ENCODE data around the gene KRT73. TPM values are rescaled to one million over a fixed set of nuclear protein-coding genes. Genes with fewer than 3 reads are reported as not detected.
A peak's percentile ranks its signal among the peaks of the same experiment; 100 is the strongest.

Gene KRT73
- total RNA-seq, result not detected in 3 replicates
- long read RNA-seq, result 0 reads

DNA sequence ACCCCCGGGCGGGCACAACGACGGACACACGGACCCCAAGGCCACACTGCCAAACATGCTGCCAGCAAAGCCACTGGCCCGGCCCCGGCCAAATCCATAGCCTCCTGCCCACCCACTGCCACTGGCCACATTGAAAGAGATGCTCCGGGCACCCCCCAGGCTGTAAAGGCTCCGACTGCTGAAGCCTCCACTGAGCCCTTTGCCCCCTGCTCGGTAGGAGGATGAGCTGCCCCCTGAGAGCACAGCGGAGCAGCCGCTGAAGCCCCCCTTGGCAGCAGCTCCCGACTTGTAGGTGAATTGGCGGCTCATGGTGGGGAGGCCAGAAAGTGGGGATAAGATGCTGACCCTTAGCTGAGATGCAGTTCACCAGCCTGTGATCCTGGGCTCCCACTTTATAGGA is at the start of gene KRT73:
Gene KRT73, minus strand, starts transcription at position 344 of the 400 bp plus-strand sequence. Its CDS starts 35 bp downstream, at position 309.
- H3K27ac Mint-ChIP-seq (ENCODE audit: unreplicated experiment), result no peak within 1 kb of the TSS
- H3K9me3 Mint-ChIP-seq (ENCODE audit: low read depth), result peaks cover 4% of the 10 kb centered on the region
- no peak for DNase-seq (ENCODE audit: low spot score)
- no peak within 1 kb of the TSS for H3K4me3 Mint-ChIP-seq (ENCODE audit: unreplicated experiment)
- H3K36me3 Mint-ChIP-seq (ENCODE audit: low read depth), result peaks cover 4% of the 10 kb centered on the region
- H3K4me1 Mint-ChIP-seq (ENCODE audit: low read depth), result no peaks in the 10 kb centered on the region
- H3K27me3 Mint-ChIP-seq (ENCODE audit: low read depth), result peaks cover 68% of the 10 kb centered on the region
- TF ChIP-seq, protein P1, sequence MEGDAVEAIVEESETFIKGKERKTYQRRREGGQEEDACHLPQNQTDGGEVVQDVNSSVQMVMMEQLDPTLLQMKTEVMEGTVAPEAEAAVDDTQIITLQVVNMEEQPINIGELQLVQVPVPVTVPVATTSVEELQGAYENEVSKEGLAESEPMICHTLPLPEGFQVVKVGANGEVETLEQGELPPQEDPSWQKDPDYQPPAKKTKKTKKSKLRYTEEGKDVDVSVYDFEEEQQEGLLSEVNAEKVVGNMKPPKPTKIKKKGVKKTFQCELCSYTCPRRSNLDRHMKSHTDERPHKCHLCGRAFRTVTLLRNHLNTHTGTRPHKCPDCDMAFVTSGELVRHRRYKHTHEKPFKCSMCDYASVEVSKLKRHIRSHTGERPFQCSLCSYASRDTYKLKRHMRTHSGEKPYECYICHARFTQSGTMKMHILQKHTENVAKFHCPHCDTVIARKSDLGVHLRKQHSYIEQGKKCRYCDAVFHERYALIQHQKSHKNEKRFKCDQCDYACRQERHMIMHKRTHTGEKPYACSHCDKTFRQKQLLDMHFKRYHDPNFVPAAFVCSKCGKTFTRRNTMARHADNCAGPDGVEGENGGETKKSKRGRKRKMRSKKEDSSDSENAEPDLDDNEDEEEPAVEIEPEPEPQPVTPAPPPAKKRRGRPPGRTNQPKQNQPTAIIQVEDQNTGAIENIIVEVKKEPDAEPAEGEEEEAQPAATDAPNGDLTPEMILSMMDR (IDR thresholded peaks at IDR 0.05), result no peak

DNA sequence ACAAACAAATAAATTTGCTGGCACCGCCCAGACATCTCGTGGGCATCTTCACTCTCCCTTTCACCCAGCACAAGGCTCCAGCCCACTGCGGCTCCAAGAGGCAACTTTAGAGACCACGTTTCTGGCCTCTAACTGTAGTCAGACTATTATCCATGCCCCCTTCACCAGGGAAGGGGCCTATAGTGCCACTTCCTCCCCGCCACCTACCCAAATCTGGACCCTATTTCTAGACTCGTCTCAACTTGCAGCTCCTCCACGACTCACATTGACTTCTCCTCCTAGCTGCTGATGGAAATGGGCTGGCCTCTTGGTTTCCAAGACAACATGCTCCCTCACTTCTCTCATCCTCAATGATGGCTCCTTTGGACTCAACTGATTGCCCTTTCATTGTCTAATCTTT is 49.6 kb upstream of the KRT73 start:
- no peaks in the 10 kb centered on the region for H3K9me3 Mint-ChIP-seq (ENCODE audit: low read depth)
- no peaks in the 10 kb centered on the region for H3K36me3 Mint-ChIP-seq (ENCODE audit: low read depth)
- TF ChIP-seq, protein P1 (IDR thresholded peaks at IDR 0.05), result no peak
- no peak for DNase-seq (ENCODE audit: low spot score)
- no peaks in the 10 kb centered on the region for H3K4me1 Mint-ChIP-seq (ENCODE audit: low read depth)
- H3K4me3 Mint-ChIP-seq (ENCODE audit: unreplicated experiment), result no peak overlapping the region
- H3K27me3 Mint-ChIP-seq (ENCODE audit: low read depth), result peaks cover 53% of the 10 kb centered on the region
- no peak overlapping the region for H3K27ac Mint-ChIP-seq (ENCODE audit: unreplicated experiment)

DNA sequence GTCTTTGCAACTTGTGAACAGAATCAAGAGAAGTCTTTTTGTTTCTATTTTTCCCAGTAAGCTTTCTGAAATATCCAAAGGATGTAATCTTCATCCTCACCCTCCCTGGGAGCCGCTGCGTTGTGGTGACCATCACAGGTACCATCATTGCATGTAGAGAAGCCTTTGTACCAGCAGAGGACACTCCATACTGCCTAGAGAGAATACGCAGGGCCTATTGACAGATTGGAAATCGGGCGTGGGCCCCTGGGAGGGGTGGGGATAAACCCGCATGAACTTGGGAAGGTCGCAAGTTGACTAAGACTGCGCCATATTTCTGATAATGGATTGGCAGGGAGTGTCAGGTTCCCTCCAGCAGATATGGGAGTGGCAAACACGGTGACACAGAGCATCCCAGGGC is 49.1 kb upstream of the KRT73 start:
- H3K27me3 Mint-ChIP-seq (ENCODE audit: low read depth), result peaks cover 57% of the 10 kb centered on the region
- no peaks in the 10 kb centered on the region for H3K4me1 Mint-ChIP-seq (ENCODE audit: low read depth)
- no peak overlapping the region for H3K27ac Mint-ChIP-seq (ENCODE audit: unreplicated experiment)
- no peak overlapping the region for H3K4me3 Mint-ChIP-seq (ENCODE audit: unreplicated experiment)
- H3K36me3 Mint-ChIP-seq (ENCODE audit: low read depth), result no peaks in the 10 kb centered on the region
- no peaks in the 10 kb centered on the region for H3K9me3 Mint-ChIP-seq (ENCODE audit: low read depth)
- TF ChIP-seq, protein P1 (IDR thresholded peaks at IDR 0.05), result peak; percentile 36
- no peak for DNase-seq (ENCODE audit: low spot score)

DNA sequence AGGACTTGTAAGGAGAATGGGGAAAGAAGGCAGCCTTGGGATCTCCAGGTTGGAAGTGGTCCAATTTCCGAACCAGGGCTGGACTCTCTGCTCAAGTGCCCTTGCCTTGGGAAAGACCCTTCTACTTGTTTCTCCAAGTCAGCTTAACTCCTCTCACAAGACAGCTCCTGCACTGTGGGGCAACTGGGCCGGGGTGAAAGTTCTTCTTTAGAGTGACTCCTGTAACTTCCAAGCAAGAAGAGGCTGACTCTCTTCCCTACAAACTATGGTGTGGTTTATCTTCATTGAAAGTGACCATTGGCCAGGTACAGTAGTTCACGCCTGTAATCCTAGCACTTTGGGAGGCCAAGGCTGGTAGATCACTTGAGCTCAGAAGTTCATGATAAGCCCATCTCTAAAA is 48.1 kb upstream of the KRT73 start:
- no peaks in the 10 kb centered on the region for H3K4me1 Mint-ChIP-seq (ENCODE audit: low read depth)
- H3K27me3 Mint-ChIP-seq (ENCODE audit: low read depth), result peaks cover 65% of the 10 kb centered on the region
- DNase-seq (ENCODE audit: low spot score), result no peak
- H3K4me3 Mint-ChIP-seq (ENCODE audit: unreplicated experiment), result no peak overlapping the region
- no peak overlapping the region for H3K27ac Mint-ChIP-seq (ENCODE audit: unreplicated experiment)
- H3K9me3 Mint-ChIP-seq (ENCODE audit: low read depth), result no peaks in the 10 kb centered on the region
- no peaks in the 10 kb centered on the region for H3K36me3 Mint-ChIP-seq (ENCODE audit: low read depth)
- TF ChIP-seq, protein P1 (IDR thresholded peaks at IDR 0.05), result no peak

DNA sequence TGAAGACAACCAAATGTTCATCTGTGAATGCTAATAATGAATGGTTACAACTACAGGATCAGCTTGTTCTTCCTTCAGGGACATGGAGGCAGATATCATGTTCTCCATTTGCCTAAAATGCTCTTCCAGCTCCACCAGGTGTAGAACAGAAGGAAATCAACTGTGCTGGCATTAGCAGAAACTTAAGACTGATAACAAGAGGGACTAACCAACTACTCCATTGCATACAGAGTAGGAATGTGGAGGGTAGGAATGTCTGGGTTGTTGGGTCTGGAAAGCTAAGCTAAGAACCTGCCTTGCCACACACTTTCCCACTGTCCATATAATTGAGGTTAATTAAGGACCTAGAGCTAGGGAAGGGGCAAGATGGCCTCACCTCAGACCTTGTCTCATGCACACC is 45.1 kb upstream of the KRT73 start:
- no peak overlapping the region for H3K4me3 Mint-ChIP-seq (ENCODE audit: unreplicated experiment)
- no peaks in the 10 kb centered on the region for H3K9me3 Mint-ChIP-seq (ENCODE audit: low read depth)

More for the DNA sequence above, 45.1 kb upstream of the KRT73 start:
- DNase-seq (ENCODE audit: low spot score), result no peak
- H3K4me1 Mint-ChIP-seq (ENCODE audit: low read depth), result no peaks in the 10 kb centered on the region
- peaks cover 71% of the 10 kb centered on the region for H3K27me3 Mint-ChIP-seq (ENCODE audit: low read depth)
- no peaks in the 10 kb centered on the region for H3K36me3 Mint-ChIP-seq (ENCODE audit: low read depth)
- H3K27ac Mint-ChIP-seq (ENCODE audit: unreplicated experiment), result no peak overlapping the region
- TF ChIP-seq, protein P1 (IDR thresholded peaks at IDR 0.05), result no peak
